ENCODE data around the gene DOCK8. TPM values are rescaled to one million over a fixed set of nuclear protein-coding genes. Genes with fewer than 3 reads are reported as not detected.

Gene DOCK8
- total and polyA plus RNA-seq, 2 experiments from 2014 or later: not detected

- Histone ChIP-seq H3K9me3 (ENCODE audit: low read depth) (no peaks in the 10 kb centered on the region), H3K9me2 (ENCODE audit: insufficient read depth) (no peaks in the 10 kb centered on the region), H3K9ac (no peak overlapping the region), H3K27me3 (replicated peaks; ENCODE audit: insufficient read depth) (no peaks in the 10 kb centered on the region), H3K4me3 (no peak overlapping the region), H3K4me2 (ENCODE audit: unreplicated experiment) (no peak overlapping the region), H3K27ac (no peak overlapping the region), H3K79me2 (ENCODE audit: insufficient read depth) (no peaks in the 10 kb centered on the region), H3K4me1 (ENCODE audit: insufficient read depth) (no peaks in the 10 kb centered on the region), H3F3A (ENCODE audit: insufficient read depth) (no peaks in the 10 kb centered on the region), H4K20me1 (ENCODE audit: insufficient read depth) (no peaks in the 10 kb centered on the region), H3K36me3 (ENCODE audit: low read depth) (no peaks in the 10 kb centered on the region), H2AFZ (no peak overlapping the region)
- in situ Hi-C loops (cut with MboI): no loop called here
- no peak for DNase-seq
- WGBS, 2 experiments (ENCODE audit: low coverage in 1 of 2, low lambda C conversion rate in 2 of 2, missing lambda C conversion rate in 2 of 2): 45 to 46% methylated on average over 7 of the region's 7 CpGs
- TF ChIP-seq EZH2phosphoT487 (IDR thresholded peaks at IDR 0.05; ENCODE audit: insufficient read depth, low read depth) (no peak), EZH2 (IDR thresholded peaks at IDR 0.05; ENCODE audit: insufficient read depth, poor library complexity, severe bottlenecking) (no peak)
These were observed 148.1 kb downstream of the DOCK8 start for GRCh38 chr9:362561-363273.

DNA sequence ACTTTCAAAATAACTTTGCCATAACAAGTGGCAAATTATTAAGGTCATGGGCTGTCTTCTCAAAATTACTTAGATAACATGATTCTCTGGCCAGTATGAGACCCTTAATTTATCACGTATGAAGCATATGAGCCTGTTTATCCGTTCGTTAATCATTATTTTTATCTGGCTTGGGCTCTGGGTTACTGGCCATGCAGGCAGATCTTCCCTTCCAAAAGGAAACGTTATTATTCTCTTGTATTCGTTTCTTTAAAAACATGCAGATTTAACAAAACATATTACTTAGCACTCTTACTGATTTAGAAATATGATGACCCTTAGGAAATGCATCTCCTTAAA lies 148.6 kb downstream of the DOCK8 start:
- TF ChIP-seq EZH2phosphoT487 (IDR thresholded peaks at IDR 0.05; ENCODE audit: insufficient read depth, low read depth) (no peak), EZH2 (IDR thresholded peaks at IDR 0.05; ENCODE audit: insufficient read depth, poor library complexity, severe bottlenecking) (no peak)
- H4K20me1 ChIP-seq (ENCODE audit: insufficient read depth): no peaks in the 10 kb centered on the region
- H3K9me3 ChIP-seq (ENCODE audit: low read depth): no peaks in the 10 kb centered on the region
- H3K79me2 ChIP-seq (ENCODE audit: insufficient read depth): no peaks in the 10 kb centered on the region
- in situ Hi-C loops (cut with MboI): no loop called here
- H3K4me2 ChIP-seq (ENCODE audit: unreplicated experiment): no peak overlapping the region
- DNase-seq: no peak
- H3K9ac ChIP-seq: no peak overlapping the region
- H2AFZ ChIP-seq: no peak overlapping the region
- H3K27me3 ChIP-seq (replicated peaks; ENCODE audit: insufficient read depth): no peaks in the 10 kb centered on the region
- no peaks in the 10 kb centered on the region for H3K9me2 ChIP-seq (ENCODE audit: insufficient read depth)
- WGBS, 2 experiments (ENCODE audit: low coverage in 1 of 2, low lambda C conversion rate in 2 of 2, missing lambda C conversion rate in 2 of 2): 37 to 38% methylated on average over 5 of the region's 5 CpGs
- no peak overlapping the region for H3K27ac ChIP-seq
- no peaks in the 10 kb centered on the region for H3K36me3 ChIP-seq (ENCODE audit: low read depth)
- H3K4me3 ChIP-seq: no peak overlapping the region
- H3K4me1 ChIP-seq (ENCODE audit: insufficient read depth): no peaks in the 10 kb centered on the region
- H3F3A ChIP-seq (ENCODE audit: insufficient read depth): no peaks in the 10 kb centered on the region

DNA sequence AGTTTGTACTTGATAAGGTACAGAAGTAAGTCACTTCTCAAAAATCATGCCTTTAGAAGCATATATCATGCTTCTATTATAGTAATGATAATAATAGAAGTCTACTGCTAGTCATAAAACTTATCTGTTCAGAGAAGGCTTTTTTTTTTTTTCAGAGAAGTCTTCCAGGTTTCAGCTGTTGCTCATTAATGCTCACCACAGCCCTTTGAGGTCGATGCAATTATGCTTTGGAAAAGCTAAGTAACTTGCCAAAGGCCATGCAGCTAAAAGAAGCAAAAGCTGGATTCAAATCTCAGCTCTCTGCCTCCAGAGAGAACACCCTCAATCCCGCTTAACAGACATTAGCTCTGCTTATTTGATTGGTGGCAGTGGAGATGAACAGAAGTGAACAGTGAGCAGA lies 150.8 kb downstream of the DOCK8 start:
- 0% methylated on average over 2 of the region's 2 CpGs for WGBS, 2 experiments (ENCODE audit: low coverage in 1 of 2, low lambda C conversion rate in 2 of 2, missing lambda C conversion rate in 2 of 2)
- in situ Hi-C loops (cut with MboI): no loop called here
- no peaks in the 10 kb centered on the region for H3K27me3 ChIP-seq (replicated peaks; ENCODE audit: insufficient read depth)
- no peak overlapping the region for H2AFZ ChIP-seq
- H3K27ac ChIP-seq: no peak overlapping the region
- no peak for TF ChIP-seq EZH2phosphoT487 (IDR thresholded peaks at IDR 0.05; ENCODE audit: insufficient read depth, low read depth)
- TF ChIP-seq EZH2 (IDR thresholded peaks at IDR 0.05; ENCODE audit: insufficient read depth, poor library complexity, severe bottlenecking): no peak
- H3K36me3 ChIP-seq (ENCODE audit: low read depth): no peaks in the 10 kb centered on the region
- no peak overlapping the region for H3K4me3 ChIP-seq
- H3K4me2 ChIP-seq (ENCODE audit: unreplicated experiment): no peak overlapping the region
- no peak for DNase-seq
- no peak overlapping the region for H3K9ac ChIP-seq
- H3F3A ChIP-seq (ENCODE audit: insufficient read depth): no peaks in the 10 kb centered on the region
- no peaks in the 10 kb centered on the region for H3K9me3 ChIP-seq (ENCODE audit: low read depth)
- no peaks in the 10 kb centered on the region for H3K4me1 ChIP-seq (ENCODE audit: insufficient read depth)
- no peaks in the 10 kb centered on the region for H3K79me2 ChIP-seq (ENCODE audit: insufficient read depth)
- H3K9me2 ChIP-seq (ENCODE audit: insufficient read depth): no peaks in the 10 kb centered on the region
- H4K20me1 ChIP-seq (ENCODE audit: insufficient read depth): no peaks in the 10 kb centered on the region

DNA sequence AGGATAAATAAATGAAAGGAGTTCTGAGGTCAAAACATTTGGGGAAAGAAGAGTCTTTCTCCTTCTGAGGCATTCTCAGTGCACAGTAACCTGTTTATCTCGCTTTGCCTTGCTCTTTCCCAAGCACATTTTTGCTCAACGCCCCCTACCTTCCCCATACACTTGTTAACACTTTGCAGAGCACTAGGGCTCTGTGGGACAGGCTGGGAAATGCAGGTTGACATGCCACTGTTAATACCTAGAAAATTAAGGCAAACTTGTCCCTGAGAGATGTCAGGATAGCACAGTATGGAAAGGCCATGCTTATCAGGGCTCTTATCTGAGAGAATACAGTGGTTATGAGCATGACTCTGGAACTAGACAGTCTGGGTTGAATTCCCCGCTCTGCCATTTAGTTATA lies 152.0 kb downstream of the DOCK8 start:
- Histone ChIP-seq H3K4me2 (ENCODE audit: unreplicated experiment) (no peak overlapping the region), H3K27ac (no peak overlapping the region), H4K20me1 (ENCODE audit: insufficient read depth) (no peaks in the 10 kb centered on the region), H3K4me3 (no peak overlapping the region), H3K36me3 (ENCODE audit: low read depth) (no peaks in the 10 kb centered on the region), H2AFZ (no peak overlapping the region), H3K9ac (no peak overlapping the region), H3K4me1 (ENCODE audit: insufficient read depth) (no peaks in the 10 kb centered on the region), H3K9me3 (ENCODE audit: low read depth) (no peaks in the 10 kb centered on the region), H3F3A (ENCODE audit: insufficient read depth) (no peaks in the 10 kb centered on the region), H3K9me2 (ENCODE audit: insufficient read depth) (no peaks in the 10 kb centered on the region), H3K27me3 (replicated peaks; ENCODE audit: insufficient read depth) (no peaks in the 10 kb centered on the region; the same call in 1 of the 2 replicates), H3K79me2 (ENCODE audit: insufficient read depth) (no peaks in the 10 kb centered on the region)
- no peak for DNase-seq
- in situ Hi-C loops (cut with MboI): no loop called here
- TF ChIP-seq EZH2phosphoT487 (IDR thresholded peaks at IDR 0.05; ENCODE audit: insufficient read depth, low read depth): no peak
- no peak for TF ChIP-seq EZH2 (IDR thresholded peaks at IDR 0.05; ENCODE audit: insufficient read depth, poor library complexity, severe bottlenecking)
- WGBS, 2 experiments (ENCODE audit: low coverage in 1 of 2, low lambda C conversion rate in 2 of 2, missing lambda C conversion rate in 2 of 2): 21 to 29% methylated on average over 3 of the region's 3 CpGs

Measured in GM23248 (cell line).